ENCODE data around the gene YTHDF2. TPM values are rescaled to one million over a fixed set of nuclear protein-coding genes. Genes with fewer than 3 reads are reported as not detected.
A peak's percentile ranks its signal among the peaks of the same experiment; 100 is the strongest.
"Not testable (repeated sequence)": the region's sequence is repeated elsewhere in the genome, so short reads cannot be mapped to it uniquely, and the experiment has no call there.

The YTHDF2 gene
- total and polyA plus RNA-seq, 4 experiments from 2014 or later, result 65.1 to 173 (median 100) TPM

- POLR2A ChIA-PET (ENCODE audit: partially characterized antibody), result no interaction called here
- no peak overlapping the region for H3K27ac ChIP-seq (ENCODE audit: low read depth, low read length)
- intact Hi-C loops (cut with micrococcal nuclease), result no loop called here
- Mint-ChIP-seq H3K36me3 (no peaks in the 10 kb centered on the region), H3K4me3 (no peak overlapping the region), H3K27me3 (peaks cover 0 to 3% of the 10 kb centered on the region in 2 donors), H3K9me3 (peaks cover 0 to 1% (median 0%) of the 10 kb centered on the region in 8 donors), H3K27ac (peak overlapping the region in 2 of 7 donors; percentile 22 to 41), H3K4me1 (peaks cover 4 to 9% (median 5%) of the 10 kb centered on the region in 4 donors)
- no peaks in the 10 kb centered on the region for H3K9me3 ChIP-seq (ENCODE audit: control insufficient read depth in 1 of 2, low read length in 2 of 2)
- DNase-seq, result no peak
- no peaks in the 10 kb centered on the region for H3K27me3 ChIP-seq (ENCODE audit: insufficient read depth, low read length)
- CTCF ChIA-PET (ENCODE audit: partially characterized antibody), result interaction anchor here (0.7 to 6.9 kb wide), 3 partner anchors 23 to 421 kb away, joined by 3 to 80 read pairs (median 3); no protein-coding TSS in a partner anchor
- H3K4me3 ChIP-seq (ENCODE audit: low read length in 2 of 2), result no peak overlapping the region
- no peaks in the 10 kb centered on the region for H3K36me3 ChIP-seq (ENCODE audit: insufficient read depth, low read length)
- no peaks in the 10 kb centered on the region for H3K4me1 ChIP-seq (ENCODE audit: insufficient read depth, low read length)
These were observed 45.3 kb downstream of the YTHDF2 start for GRCh38 chr1:28782011-28782410.

DNA sequence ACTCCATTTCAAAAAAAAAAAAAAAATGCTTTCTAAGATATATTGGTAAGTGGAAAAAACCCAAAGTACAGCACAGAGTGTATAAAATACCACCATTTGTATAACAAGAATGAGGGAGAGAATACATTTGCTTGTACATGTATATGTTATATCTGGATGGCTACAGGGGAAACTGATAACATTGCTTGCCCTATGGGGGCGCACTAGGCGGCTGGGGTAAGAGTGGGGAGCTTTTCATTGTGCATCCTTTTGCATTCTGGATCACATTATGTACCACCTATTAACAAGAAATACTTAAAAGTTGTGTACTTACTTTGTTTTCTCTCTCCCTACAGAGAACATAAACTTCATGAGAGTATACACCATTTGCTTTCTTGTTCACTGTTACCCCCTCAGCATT lies 46.6 kb downstream of the YTHDF2 start:
- no peaks in the 10 kb centered on the region for H3K9me3 ChIP-seq (ENCODE audit: control insufficient read depth in 1 of 2, low read length in 2 of 2)
- no peaks in the 10 kb centered on the region for H3K27me3 ChIP-seq (ENCODE audit: insufficient read depth, low read length)
- no peaks in the 10 kb centered on the region for H3K4me1 ChIP-seq (ENCODE audit: insufficient read depth, low read length)
- H3K4me1 Mint-ChIP-seq, result peaks cover 4 to 9% (median 5%) of the 10 kb centered on the region in 4 donors
- DNase-seq, result no peak
- H3K27ac Mint-ChIP-seq, result no peak overlapping the region
- no peak overlapping the region for H3K4me3 Mint-ChIP-seq
- H3K27ac ChIP-seq (ENCODE audit: low read depth, low read length), result no peak overlapping the region
- no peaks in the 10 kb centered on the region for H3K36me3 ChIP-seq (ENCODE audit: insufficient read depth, low read length)
- no peak overlapping the region for H3K4me3 ChIP-seq (ENCODE audit: low read length in 2 of 2)
- H3K36me3 Mint-ChIP-seq, result no peaks in the 10 kb centered on the region
- POLR2A ChIA-PET (ENCODE audit: partially characterized antibody), result interaction anchor here (0.6 to 0.8 kb wide), 3 partner anchors 8 to 270 kb away, joined by 3 to 5 read pairs (median 3); no protein-coding TSS in a partner anchor
- peaks cover 0 to 3% of the 10 kb centered on the region in 2 donors for H3K27me3 Mint-ChIP-seq
- CTCF ChIA-PET (ENCODE audit: partially characterized antibody), result interaction anchor here (0.7 to 6.9 kb wide), 10 partner anchors 9 to 1522 kb away, joined by 3 to 80 read pairs (median 4); partner anchors contain the start of genes TAF12 and YTHDF2
- intact Hi-C loops (cut with micrococcal nuclease), result no loop called here
- peaks cover 0 to 1% (median 0%) of the 10 kb centered on the region in 8 donors for H3K9me3 Mint-ChIP-seq

DNA sequence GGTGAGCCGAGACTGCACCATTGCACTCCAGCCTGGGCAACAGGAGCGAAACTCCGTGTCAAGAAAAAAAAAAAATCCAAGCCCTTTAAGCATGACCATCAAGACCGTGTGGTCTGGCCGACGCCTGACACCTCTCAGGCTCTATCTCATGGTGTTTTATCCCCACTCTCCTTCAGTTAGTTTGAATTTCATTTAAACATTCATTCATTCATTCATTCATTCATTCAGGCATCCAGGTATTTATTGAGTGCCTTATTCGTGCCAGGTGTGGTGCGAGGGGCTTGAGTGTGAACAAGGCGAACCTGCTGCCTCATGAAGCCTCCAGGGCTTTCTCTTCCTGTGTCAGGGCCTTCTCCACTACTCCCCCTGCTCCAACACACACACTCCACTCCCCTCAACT lies 52.7 kb downstream of the YTHDF2 start:
- DNase-seq, result no peak
- ChIA-PET POLR2A (ENCODE audit: partially characterized antibody) (no interaction called here), CTCF (ENCODE audit: partially characterized antibody) (interaction anchor here (4.2 kb wide), 1 partner anchor 88 kb away, joined by 12 read pairs; no protein-coding TSS in a partner anchor)
- Histone ChIP-seq H3K4me1 (ENCODE audit: insufficient read depth, low read length) (no peaks in the 10 kb centered on the region), H3K9me3 (ENCODE audit: control insufficient read depth in 1 of 2, low read length in 2 of 2) (no peaks in the 10 kb centered on the region), H3K4me3 (ENCODE audit: low read length in 2 of 2) (no peak overlapping the region), H3K27me3 (ENCODE audit: insufficient read depth, low read length) (no peaks in the 10 kb centered on the region), H3K36me3 (ENCODE audit: insufficient read depth, low read length) (no peaks in the 10 kb centered on the region), H3K27ac (ENCODE audit: low read depth, low read length) (no peak overlapping the region)
- no peak overlapping the region for H3K27ac Mint-ChIP-seq
- no peaks in the 10 kb centered on the region for H3K9me3 Mint-ChIP-seq
- peaks cover 4 to 9% (median 5%) of the 10 kb centered on the region in 4 donors for H3K4me1 Mint-ChIP-seq
- no peak overlapping the region for H3K4me3 Mint-ChIP-seq
- H3K36me3 Mint-ChIP-seq, result no peaks in the 10 kb centered on the region
- intact Hi-C loops (cut with micrococcal nuclease), result no loop called here
- H3K27me3 Mint-ChIP-seq, result peaks cover 3 to 8% of the 10 kb centered on the region in 2 donors

DNA sequence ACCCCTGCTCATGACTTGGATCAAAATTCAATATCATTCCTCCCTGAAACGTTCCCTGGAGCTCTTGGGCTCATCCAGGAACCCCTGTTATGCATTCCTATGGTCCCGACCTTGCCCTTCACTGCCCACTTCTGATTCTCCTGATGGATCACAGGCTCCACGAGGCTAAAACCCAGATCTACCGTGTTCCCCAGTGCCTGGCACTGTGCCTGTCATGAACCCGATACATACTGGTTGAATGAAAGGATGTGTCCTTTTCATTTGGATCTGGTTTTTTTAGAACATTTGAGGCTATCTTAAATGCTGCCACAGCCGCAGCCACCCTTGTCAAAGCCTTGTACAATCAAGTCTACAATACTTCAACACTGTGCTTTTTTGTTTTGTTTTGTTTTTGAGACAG lies 53.1 kb downstream of the YTHDF2 start:
- intact Hi-C loops (cut with micrococcal nuclease), result no loop called here
- peaks cover 4 to 9% (median 5%) of the 10 kb centered on the region in 4 donors for H3K4me1 Mint-ChIP-seq
- H3K27ac ChIP-seq (ENCODE audit: low read depth, low read length), result no peak overlapping the region
- no peaks in the 10 kb centered on the region for H3K4me1 ChIP-seq (ENCODE audit: insufficient read depth, low read length)
- no peaks in the 10 kb centered on the region for H3K9me3 ChIP-seq (ENCODE audit: control insufficient read depth in 1 of 2, low read length in 2 of 2)
- no peak overlapping the region for H3K27ac Mint-ChIP-seq
- no peaks in the 10 kb centered on the region for H3K9me3 Mint-ChIP-seq
- no peak overlapping the region for H3K4me3 Mint-ChIP-seq
- CTCF ChIA-PET (ENCODE audit: partially characterized antibody), result interaction anchor here (0.6 to 4.2 kb wide), 2 partner anchors 87 to 131 kb away, joined by 3 to 12 read pairs; no protein-coding TSS in a partner anchor
- no peaks in the 10 kb centered on the region for H3K36me3 ChIP-seq (ENCODE audit: insufficient read depth, low read length)
- no peaks in the 10 kb centered on the region for H3K27me3 ChIP-seq (ENCODE audit: insufficient read depth, low read length)
- DNase-seq, result no peak
- H3K27me3 Mint-ChIP-seq, result peaks cover 3 to 8% of the 10 kb centered on the region in 2 donors
- POLR2A ChIA-PET (ENCODE audit: partially characterized antibody), result no interaction called here
- H3K36me3 Mint-ChIP-seq, result no peaks in the 10 kb centered on the region
- H3K4me3 ChIP-seq (ENCODE audit: low read length in 2 of 2), result no peak overlapping the region

DNA sequence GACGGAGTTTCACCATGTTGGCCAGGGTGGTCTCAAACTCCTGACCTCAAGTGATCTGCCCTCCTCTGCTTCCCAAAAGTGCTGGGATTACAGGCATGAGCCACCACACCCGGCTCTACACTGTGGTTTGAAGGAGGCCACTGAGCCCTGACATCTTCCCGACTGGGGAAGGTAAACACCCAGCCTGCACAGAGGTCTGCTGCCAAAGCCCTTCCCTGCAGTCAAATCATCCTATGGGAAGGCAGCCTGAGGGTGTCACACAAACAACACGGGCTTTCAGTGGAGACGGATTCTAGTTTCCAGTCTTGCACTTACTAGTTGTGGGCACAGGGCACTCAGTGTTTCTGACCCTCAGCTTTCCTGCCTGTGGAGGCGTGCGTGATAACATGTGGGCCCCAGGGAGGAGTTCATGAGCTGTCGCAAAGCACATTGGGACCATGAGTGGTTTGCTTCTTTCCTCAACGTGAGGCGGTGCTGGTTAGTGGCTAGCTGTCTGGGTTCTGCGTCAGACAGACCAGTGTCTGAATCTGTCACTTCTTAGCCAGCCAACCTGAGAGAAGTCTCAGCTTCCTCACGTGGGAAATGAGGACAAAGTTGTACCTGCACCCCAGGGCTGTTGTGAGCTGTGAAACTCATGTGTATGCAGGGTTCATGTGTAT lies 53.8 kb downstream of the YTHDF2 start:
- Mint-ChIP-seq H3K27me3 (peaks cover 4 to 8% of the 10 kb centered on the region in 2 donors), H3K27ac (peak overlapping the region in 1 of 7 donors; percentile 36), H3K4me1 (peaks cover 0 to 3% (median 2%) of the 10 kb centered on the region in 4 donors), H3K36me3 (no peaks in the 10 kb centered on the region), H3K9me3 (no peaks in the 10 kb centered on the region), H3K4me3 (no peak overlapping the region)
- Histone ChIP-seq H3K36me3 (ENCODE audit: insufficient read depth, low read length) (no peaks in the 10 kb centered on the region), H3K4me1 (ENCODE audit: insufficient read depth, low read length) (no peaks in the 10 kb centered on the region), H3K27me3 (ENCODE audit: insufficient read depth, low read length) (no peaks in the 10 kb centered on the region), H3K27ac (ENCODE audit: low read depth, low read length) (no peak overlapping the region), H3K9me3 (ENCODE audit: control insufficient read depth in 1 of 2, low read length in 2 of 2) (no peaks in the 10 kb centered on the region), H3K4me3 (ENCODE audit: low read length in 2 of 2) (no peak overlapping the region)
- no peak for DNase-seq
- POLR2A ChIA-PET (ENCODE audit: partially characterized antibody), result no interaction called here
- intact Hi-C loops (cut with micrococcal nuclease), result no loop called here
- CTCF ChIA-PET (ENCODE audit: partially characterized antibody), result interaction anchor here (4.2 kb wide), 1 partner anchor 87 kb away, joined by 12 read pairs; no protein-coding TSS in a partner anchor

DNA sequence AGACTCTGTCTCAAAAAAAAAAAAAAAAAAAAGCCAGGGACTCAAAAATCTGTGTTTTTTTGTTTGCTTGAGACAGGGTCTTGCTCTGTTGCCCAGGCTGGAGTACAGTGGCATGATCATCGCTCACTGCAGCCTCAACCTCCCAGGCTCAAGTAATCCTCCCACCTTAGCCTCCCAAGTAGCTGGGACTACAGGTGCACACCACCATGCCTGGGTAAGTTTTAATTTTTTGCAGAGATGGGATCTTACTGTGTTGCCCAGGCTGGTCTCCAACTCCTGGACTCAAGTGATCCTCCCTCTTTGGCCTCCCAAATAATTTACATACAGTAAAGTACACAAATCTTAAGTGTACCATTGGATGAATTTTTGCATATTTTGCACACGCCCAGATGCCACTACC lies 55.2 kb downstream of the YTHDF2 start:
- H3K4me1 ChIP-seq (ENCODE audit: insufficient read depth, low read length); H3K27ac ChIP-seq (ENCODE audit: low read depth, low read length); H3K27me3 ChIP-seq (ENCODE audit: insufficient read depth, low read length); H3K4me3 Mint-ChIP-seq; H3K4me1 Mint-ChIP-seq; H3K27me3 Mint-ChIP-seq; H3K36me3 Mint-ChIP-seq; H3K36me3 ChIP-seq (ENCODE audit: insufficient read depth, low read length); intact Hi-C loops (cut with micrococcal nuclease); H3K9me3 ChIP-seq (ENCODE audit: control insufficient read depth in 1 of 2, low read length in 2 of 2); H3K27ac Mint-ChIP-seq; H3K9me3 Mint-ChIP-seq; H3K4me3 ChIP-seq (ENCODE audit: low read length in 2 of 2); DNase-seq: not testable (repeated sequence)
- ChIA-PET CTCF (ENCODE audit: partially characterized antibody) (interaction anchor here (4.2 kb wide), 1 partner anchor 85 kb away, joined by 12 read pairs; no protein-coding TSS in a partner anchor), POLR2A (ENCODE audit: partially characterized antibody) (interaction anchor here (1.2 kb wide), 1 partner anchor 85 kb away, joined by 3 read pairs; no protein-coding TSS in a partner anchor)

DNA sequence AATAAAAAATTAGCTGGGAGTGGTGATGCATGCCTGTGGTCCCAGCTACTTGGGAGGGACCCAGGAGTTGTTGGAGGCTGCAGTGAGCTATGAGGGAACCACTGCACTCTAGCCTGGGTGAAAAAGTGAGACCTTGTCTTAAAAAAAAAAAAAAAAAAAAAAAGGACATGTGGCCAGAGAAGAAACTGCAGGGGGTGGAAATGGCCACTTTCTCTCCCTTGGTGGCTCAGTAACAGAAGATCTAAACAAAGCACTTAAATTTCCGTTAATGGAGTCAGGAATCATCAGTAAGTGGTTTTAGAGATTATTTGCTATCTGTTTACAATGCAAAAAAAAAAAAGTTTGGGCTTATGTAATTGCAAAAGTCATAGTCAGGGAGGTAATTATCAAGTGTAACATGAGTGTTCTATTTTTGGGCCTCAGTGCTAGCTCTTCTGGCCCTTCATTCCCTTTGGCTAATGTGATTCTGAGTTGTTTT lies 55.9 kb downstream of the YTHDF2 start:
- no peaks in the 10 kb centered on the region for H3K27me3 ChIP-seq (ENCODE audit: insufficient read depth, low read length)
- ChIA-PET CTCF (ENCODE audit: partially characterized antibody) (interaction anchor here (1.1 to 4.2 kb wide), 2 partner anchors 8 to 84 kb away, joined by 4 to 12 read pairs; no protein-coding TSS in a partner anchor), POLR2A (ENCODE audit: partially characterized antibody) (no interaction called here)
- no peaks in the 10 kb centered on the region for H3K4me1 ChIP-seq (ENCODE audit: insufficient read depth, low read length)
- H3K27me3 Mint-ChIP-seq, result peaks cover 4 to 8% of the 10 kb centered on the region in 2 donors
- H3K27ac ChIP-seq (ENCODE audit: low read depth, low read length), result no peak overlapping the region
- H3K27ac Mint-ChIP-seq, result no peak overlapping the region
- no peak overlapping the region for H3K4me3 ChIP-seq (ENCODE audit: low read length in 2 of 2)
- intact Hi-C loops (cut with micrococcal nuclease), result no loop called here
- H3K36me3 ChIP-seq (ENCODE audit: insufficient read depth, low read length), result no peaks in the 10 kb centered on the region
- no peaks in the 10 kb centered on the region for H3K9me3 ChIP-seq (ENCODE audit: control insufficient read depth in 1 of 2, low read length in 2 of 2)
- peaks cover 0 to 2% (median 0%) of the 10 kb centered on the region in 4 donors for H3K4me1 Mint-ChIP-seq
- no peak for DNase-seq
- H3K4me3 Mint-ChIP-seq, result no peak overlapping the region
- H3K36me3 Mint-ChIP-seq, result no peaks in the 10 kb centered on the region
- H3K9me3 Mint-ChIP-seq, result no peaks in the 10 kb centered on the region

Measured in CD4-positive, alpha-beta memory T cell (primary cell).